Measurements from ENCODE around the gene REC8.

Gene REC8

GRCh38 chr14:24184104-24184970, 12.5 kb downstream of the REC8 start:
- Histone ChIP-seq H3K4me1 (ENCODE audit: control insufficient read depth in 1 of 2, insufficient read depth in 1 of 2, low read depth in 1 of 2, low read length in 1 of 2) (peaks cover 15% of the 10 kb centered on the region in 2 experiments), H3K36me3 (peaks cover 68% of the 10 kb centered on the region), H3K27me3 (no peaks in the 10 kb centered on the region), H3K9me3 (no peaks in the 10 kb centered on the region), H3K27ac (no peak overlapping the region), H3K4me3 (ENCODE audit: low read depth in 1 of 2, low read length in 1 of 2) (no peak overlapping the region)
- no peak for TF ChIP-seq CTCF (IDR thresholded peaks at IDR 0.05)

- TF ChIP-seq CTCF (IDR thresholded peaks at IDR 0.05) = no peak
- Histone ChIP-seq H3K36me3 (peaks cover 62% of the 10 kb centered on the region), H3K9me3 (no peaks in the 10 kb centered on the region)
Measured at GRCh38 chr14:24185026-24185425, 13.1 kb downstream of the REC8 start.

GRCh38 chr14:24185741-24186140, 13.9 kb downstream of the REC8 start:
- H3K4me3 ChIP-seq (ENCODE audit: low read depth in 1 of 2, low read length in 1 of 2) = no peak overlapping the region
- no peaks in the 10 kb centered on the region for H3K9me3 ChIP-seq
- peaks cover 59% of the 10 kb centered on the region for H3K36me3 ChIP-seq
- peaks cover 15 to 16% of the 10 kb centered on the region in 2 experiments for H3K4me1 ChIP-seq (ENCODE audit: control insufficient read depth in 1 of 2, insufficient read depth in 1 of 2, low read depth in 1 of 2, low read length in 1 of 2)
- no peaks in the 10 kb centered on the region for H3K27me3 ChIP-seq
- no peak for TF ChIP-seq CTCF (IDR thresholded peaks at IDR 0.05)
- no peak overlapping the region for H3K27ac ChIP-seq

More at GRCh38 chr14:24185026-24185425, 13.1 kb downstream of the REC8 start:
- Histone ChIP-seq H3K4me3 (ENCODE audit: low read depth in 1 of 2, low read length in 1 of 2) (no peak overlapping the region), H3K27ac (no peak overlapping the region), H3K4me1 (ENCODE audit: control insufficient read depth in 1 of 2, insufficient read depth in 1 of 2, low read depth in 1 of 2, low read length in 1 of 2) (peaks cover 15 to 16% of the 10 kb centered on the region in 2 experiments), H3K27me3 (no peaks in the 10 kb centered on the region)

GRCh38 chr14:24186831-24187538, 15.1 kb downstream of the REC8 start:
- no peak for TF ChIP-seq CTCF (IDR thresholded peaks at IDR 0.05)
- H3K9me3 ChIP-seq = no peaks in the 10 kb centered on the region
- H3K4me1 ChIP-seq (ENCODE audit: control insufficient read depth in 1 of 2, insufficient read depth in 1 of 2, low read depth in 1 of 2, low read length in 1 of 2) = peaks cover 15 to 16% of the 10 kb centered on the region in 2 experiments
- no peak overlapping the region for H3K4me3 ChIP-seq (ENCODE audit: low read depth in 1 of 2, low read length in 1 of 2)
- H3K27me3 ChIP-seq = no peaks in the 10 kb centered on the region
- H3K36me3 ChIP-seq = peaks cover 50% of the 10 kb centered on the region
- no peak overlapping the region for H3K27ac ChIP-seq

GRCh38 chr14:24187539-24187915, 15.6 kb downstream of the REC8 start:
- H3K27ac ChIP-seq = peak overlapping the region; percentile 72
- peaks cover 50% of the 10 kb centered on the region for H3K36me3 ChIP-seq

More at GRCh38 chr14:24187539-24187915, 15.6 kb downstream of the REC8 start:
- Histone ChIP-seq H3K27me3 (no peaks in the 10 kb centered on the region), H3K9me3 (no peaks in the 10 kb centered on the region), H3K4me1 (ENCODE audit: control insufficient read depth in 1 of 2, insufficient read depth in 1 of 2, low read depth in 1 of 2, low read length in 1 of 2) (peaks cover 15 to 16% of the 10 kb centered on the region in 2 experiments), H3K4me3 (ENCODE audit: low read depth in 1 of 2, low read length in 1 of 2) (peak overlapping the region; percentile 70 to 74)
- no peak for TF ChIP-seq CTCF (IDR thresholded peaks at IDR 0.05)
